Choroid plexus epithelial cell (primary cell): Measurements from ENCODE around the gene LRIT2.

Experiments
- DNase-seq: peaks from one replicate; pipeline ENCODE4 v3.0.0-alpha.2; 2010; ENCODE audit warnings: low read depth
- H3K4me3 ChIP-seq: 2 replicates; pipeline ENCODE4 v1.5.1; 2011; ENCODE audit warnings: low read depth, mild to moderate bottlenecking, control low read depth, low read length, moderate library complexity
- TF ChIP-seq, protein P1 (sequence below): conservative IDR thresholded peaks from 2 replicates; pipeline ENCODE4 v1.5.1; 2011; ENCODE audit warnings: low read depth, mild to moderate bottlenecking, control low read depth, inconsistent platforms, low read length, moderate library complexity

LRIT2 gene, protein sequence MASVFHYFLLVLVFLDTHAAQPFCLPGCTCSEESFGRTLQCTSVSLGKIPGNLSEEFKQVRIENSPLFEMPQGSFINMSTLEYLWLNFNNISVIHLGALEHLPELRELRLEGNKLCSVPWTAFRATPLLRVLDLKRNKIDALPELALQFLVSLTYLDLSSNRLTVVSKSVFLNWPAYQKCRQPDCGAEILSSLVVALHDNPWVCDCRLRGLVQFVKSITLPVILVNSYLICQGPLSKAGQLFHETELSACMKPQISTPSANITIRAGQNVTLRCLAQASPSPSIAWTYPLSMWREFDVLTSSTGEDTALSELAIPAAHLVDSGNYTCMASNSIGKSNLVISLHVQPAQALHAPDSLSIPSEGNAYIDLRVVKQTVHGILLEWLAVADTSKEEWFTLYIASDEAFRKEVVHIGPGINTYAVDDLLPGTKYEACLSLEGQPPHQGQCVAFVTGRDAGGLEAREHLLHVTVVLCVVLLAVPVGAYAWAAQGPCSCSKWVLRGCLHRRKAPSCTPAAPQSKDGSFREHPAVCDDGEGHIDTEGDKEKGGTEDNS

DNA sequence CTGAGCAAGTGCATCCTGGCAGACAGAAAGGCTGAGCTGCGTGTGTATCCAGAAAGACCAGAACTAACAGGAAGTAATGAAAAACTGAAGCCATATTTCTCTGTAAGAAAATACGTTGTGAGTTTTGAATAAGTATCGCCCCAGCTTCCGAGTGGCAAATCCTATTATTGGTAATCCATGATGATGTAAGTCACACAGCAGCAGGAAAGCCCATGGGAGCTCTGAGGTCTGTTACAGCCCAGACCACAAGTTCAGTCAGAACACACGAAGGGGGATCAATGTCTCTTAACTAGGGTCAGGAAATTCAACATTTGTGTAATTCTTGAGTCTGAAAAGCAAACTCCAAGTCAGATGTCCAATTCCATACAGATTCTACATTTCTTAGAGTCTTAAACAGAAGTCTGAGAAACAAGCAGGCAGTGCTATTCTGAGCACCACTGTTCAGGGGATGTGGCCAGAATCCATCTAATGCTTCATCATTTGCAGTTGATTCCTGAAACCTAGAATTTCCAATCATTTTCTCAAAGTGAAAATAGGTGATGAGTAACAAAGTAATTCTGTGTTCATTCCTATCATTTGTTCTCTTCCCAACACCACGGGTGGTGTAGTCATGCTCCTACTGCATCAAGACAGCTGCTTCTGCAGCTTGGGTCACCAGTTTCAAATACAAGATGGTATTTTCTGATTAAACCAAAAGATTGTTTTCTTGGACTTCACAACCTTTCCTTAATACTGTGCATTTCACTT, at the start of gene LRIT2:
Gene LRIT2 (minus strand): TSS at position 118 of the 747 bp plus-strand sequence. CDS start 24 bp downstream, at position 94.
- TF ChIP-seq, protein P1, sequence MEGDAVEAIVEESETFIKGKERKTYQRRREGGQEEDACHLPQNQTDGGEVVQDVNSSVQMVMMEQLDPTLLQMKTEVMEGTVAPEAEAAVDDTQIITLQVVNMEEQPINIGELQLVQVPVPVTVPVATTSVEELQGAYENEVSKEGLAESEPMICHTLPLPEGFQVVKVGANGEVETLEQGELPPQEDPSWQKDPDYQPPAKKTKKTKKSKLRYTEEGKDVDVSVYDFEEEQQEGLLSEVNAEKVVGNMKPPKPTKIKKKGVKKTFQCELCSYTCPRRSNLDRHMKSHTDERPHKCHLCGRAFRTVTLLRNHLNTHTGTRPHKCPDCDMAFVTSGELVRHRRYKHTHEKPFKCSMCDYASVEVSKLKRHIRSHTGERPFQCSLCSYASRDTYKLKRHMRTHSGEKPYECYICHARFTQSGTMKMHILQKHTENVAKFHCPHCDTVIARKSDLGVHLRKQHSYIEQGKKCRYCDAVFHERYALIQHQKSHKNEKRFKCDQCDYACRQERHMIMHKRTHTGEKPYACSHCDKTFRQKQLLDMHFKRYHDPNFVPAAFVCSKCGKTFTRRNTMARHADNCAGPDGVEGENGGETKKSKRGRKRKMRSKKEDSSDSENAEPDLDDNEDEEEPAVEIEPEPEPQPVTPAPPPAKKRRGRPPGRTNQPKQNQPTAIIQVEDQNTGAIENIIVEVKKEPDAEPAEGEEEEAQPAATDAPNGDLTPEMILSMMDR, result no peak
- no peak for DNase-seq
- no peak within 1 kb of the TSS for H3K4me3 ChIP-seq

DNA sequence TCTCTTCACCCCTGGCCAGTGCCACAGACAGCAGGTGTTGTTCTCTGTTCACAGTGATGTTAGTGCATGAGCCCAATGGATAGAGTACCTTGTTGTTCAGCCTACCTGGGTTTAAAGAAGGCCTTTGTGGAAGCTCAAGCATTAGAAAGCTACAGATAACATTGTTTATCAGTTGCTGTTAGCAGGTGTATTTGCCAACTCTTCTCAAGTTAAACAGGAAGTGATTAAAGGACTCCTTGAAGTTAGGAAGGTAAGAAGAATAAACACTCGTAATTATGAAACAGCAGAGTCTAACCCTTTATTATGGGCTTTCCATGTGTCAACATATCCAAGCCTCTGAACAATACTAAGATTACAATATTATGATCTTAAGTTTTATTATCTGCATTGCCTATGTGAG, 45.4 kb upstream of the LRIT2 start:
- TF ChIP-seq, protein P1, result no peak
- no peak for DNase-seq
- H3K4me3 ChIP-seq, result no peak overlapping the region

DNA sequence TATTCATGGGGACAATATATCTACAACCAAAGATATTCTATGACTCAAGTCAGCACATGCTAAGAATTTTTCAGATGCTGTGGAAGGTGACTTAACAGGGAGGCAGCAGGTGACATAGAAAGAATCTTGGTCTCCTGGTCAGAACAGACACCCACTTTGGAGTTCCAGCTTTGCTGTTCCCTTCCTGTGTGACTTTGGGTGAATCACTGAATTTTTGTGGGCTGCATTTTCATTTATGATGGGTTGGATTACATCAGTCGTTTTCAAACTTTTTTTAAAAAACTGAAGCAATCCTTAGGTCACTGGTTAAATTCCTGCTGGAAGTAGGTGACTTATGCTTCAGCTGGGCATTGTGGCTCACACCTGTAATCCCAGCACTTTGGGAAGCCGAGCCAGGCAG, 44.4 kb upstream of the LRIT2 start:
- DNase-seq, result peak; percentile 82
- H3K4me3 ChIP-seq, result no peak overlapping the region
- TF ChIP-seq, protein P1, result no peak

DNA sequence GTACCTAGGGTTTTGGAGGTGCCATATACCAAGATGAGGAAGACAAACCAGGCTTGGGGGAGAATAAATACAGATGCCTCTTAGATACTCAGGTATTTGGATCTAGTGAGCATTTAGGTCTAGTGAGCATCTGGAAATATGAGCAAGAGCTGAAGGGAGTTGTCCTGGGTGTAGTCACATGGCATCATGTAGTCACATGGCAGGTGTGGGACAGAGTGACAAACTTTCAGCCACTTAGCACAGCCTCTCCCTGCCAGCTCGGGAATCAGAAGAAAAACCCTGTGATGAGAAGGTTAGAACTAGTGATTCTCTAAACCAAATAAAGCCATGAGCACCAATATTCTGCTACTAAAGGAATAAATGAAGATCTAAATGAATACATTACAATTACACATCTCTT, 43.8 kb upstream of the LRIT2 start:
- no peak for DNase-seq
- TF ChIP-seq, protein P1, result no peak
- H3K4me3 ChIP-seq, result no peak overlapping the region

DNA sequence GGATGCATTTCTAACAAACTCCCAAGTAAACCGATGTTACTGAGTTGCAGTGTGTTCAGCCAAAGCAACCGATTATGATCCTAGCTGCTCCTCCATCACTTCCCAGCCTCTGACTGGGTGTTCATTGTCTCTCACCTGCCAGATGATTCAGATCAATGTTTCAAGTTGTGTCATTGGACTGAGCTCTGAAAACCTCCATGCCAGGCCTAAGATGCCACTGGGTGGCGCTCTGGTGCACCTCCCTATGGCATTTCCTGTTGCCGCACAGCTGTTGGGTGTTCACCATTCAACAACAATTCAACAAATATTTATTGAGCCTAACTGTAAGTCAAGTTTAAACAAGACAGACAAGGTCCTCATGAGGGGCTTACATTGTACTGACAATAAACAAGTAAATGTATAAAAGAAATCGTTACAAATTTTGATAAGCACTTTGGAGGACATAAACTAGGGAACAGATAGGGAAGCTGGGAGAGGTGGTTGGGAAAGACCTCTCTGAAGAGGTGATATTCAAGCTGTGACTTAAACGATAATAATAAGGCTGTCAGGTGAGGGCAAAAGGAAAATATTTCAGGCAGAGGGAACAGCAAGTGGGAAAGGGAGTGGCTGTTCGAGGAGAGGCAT, 42.3 kb upstream of the LRIT2 start:
- peak; percentile 77 for DNase-seq
- H3K4me3 ChIP-seq, result no peak overlapping the region
- TF ChIP-seq, protein P1, result peak; percentile 93

DNA sequence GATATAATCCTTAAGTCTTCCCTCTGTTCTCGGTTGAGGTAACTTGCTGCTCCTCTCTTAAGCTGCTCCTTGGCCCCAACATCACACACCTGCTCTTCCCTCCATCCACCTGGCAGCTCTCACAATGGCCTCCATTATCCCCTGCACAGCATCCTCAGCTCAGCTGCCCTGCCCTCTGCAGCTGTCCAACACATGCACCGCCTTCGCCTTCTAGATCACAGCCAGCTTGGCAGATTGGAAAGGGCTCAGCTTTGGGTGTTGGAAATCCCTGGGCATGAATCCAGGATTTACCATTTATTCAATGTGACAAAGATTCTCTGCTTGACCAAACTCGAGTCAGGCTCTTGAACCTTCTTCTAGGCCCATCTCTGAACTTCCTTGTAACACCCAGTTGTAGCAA, 40.1 kb upstream of the LRIT2 start:
- TF ChIP-seq, protein P1, result no peak
- DNase-seq, result no peak
- no peak overlapping the region for H3K4me3 ChIP-seq
